Ascending aorta (tissue), 2 donors: ENCODE results near the gene RGS6. TPM values are rescaled to one million over a fixed set of nuclear protein-coding genes. Genes with fewer than 3 reads are reported as not detected.

Experiments used
- DNase-seq, 2 donors: peaks; one replicate each; pipeline ENCODE4 v3.0.0-alpha.2; 2019; ENCODE audit warnings: low spot score in 2 of 2
- H3K27ac ChIP-seq, 2 donors: fragments of 200-600 bp; sonication (generic); one replicate each; pipeline ENCODE4 v1.5.1; 2016 to 2017; ENCODE audit warnings: mild to moderate bottlenecking in 1 of 2
- H3K27me3 ChIP-seq: fragments of 200-600 bp; sonication (generic); one replicate; pipeline ENCODE4 v1.5.1; 2017
- H3K36me3 ChIP-seq, 2 donors: fragments of 200-600 bp; sonication (generic); one replicate each; pipeline ENCODE4 v1.5.1; 2016
- H3K4me1 ChIP-seq, 2 donors: fragments of 200-600 bp; sonication (generic); one replicate each; pipeline ENCODE4 v1.5.1; 2016 to 2017; ENCODE audit warnings: mild to moderate bottlenecking in 1 of 2
- H3K4me3 ChIP-seq, 2 donors: fragments of 200-600 bp; sonication (generic); one replicate each; pipeline ENCODE4 v1.5.1; 2016 to 2017; ENCODE audit warnings: mild to moderate bottlenecking in 1 of 2
- H3K9me3 ChIP-seq, 2 donors: fragments of 200-600 bp; sonication (generic); one replicate each; pipeline ENCODE4 v1.5.1; 2016
- intact Hi-C: fragments of 100-400 bp; cut with DNase I; formaldehyde crosslinking; loops from one replicate; pipeline ENCODE4 v1.15.1; 2023
- total RNA-seq: library from RNA; depleted of rRNA; stranded (reverse); fragments of >200 nt; gene quantifications from one replicate; pipeline ENCODE4 v1.1.0, GENCODE V29; 2016
- TF ChIP-seq, protein P1 (sequence below), 3 experiments: fragments of 200-600 bp in 2 of 3; fragments of 450-650 bp in 1 of 3; sonication (generic) in 2 of 3; IDR thresholded peaks; one replicate each; pipeline ENCODE4 v1.5.1; 2016 to 2019; ENCODE audit warnings: antibody characterized with exemption in 3 of 3, mild to moderate bottlenecking in 1 of 3, moderate library complexity in 1 of 3

Gene RGS6
- total RNA-seq, 1 donor from 2014 or later: 0.11 TPM

DNA sequence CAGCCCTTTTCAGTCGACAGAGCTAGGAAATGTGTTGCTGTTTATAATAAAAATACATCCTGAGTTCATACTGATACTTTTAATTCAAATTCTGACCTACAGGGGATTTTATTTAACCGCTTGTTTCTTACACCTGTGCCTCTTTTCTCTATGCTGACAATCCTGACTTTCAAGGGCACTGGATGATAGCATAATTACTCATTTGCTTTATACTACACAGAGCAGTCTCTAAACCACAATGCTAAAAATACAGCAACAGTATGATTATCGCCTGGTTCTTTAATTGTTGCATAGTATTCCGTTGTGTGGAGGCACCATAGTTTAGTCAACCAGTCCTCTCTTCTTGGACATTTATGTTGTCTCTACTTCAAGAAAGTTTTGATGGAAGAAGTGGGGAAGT is 588.8 kb downstream of the RGS6 start:
- Histone ChIP-seq H3K27me3 (no peaks in the 10 kb centered on the region), H3K9me3 (peaks cover 0 to 7% of the 10 kb centered on the region in 2 donors), H3K27ac (no peak overlapping the region), H3K4me1 (peaks cover 2 to 3% of the 10 kb centered on the region in 2 donors), H3K36me3 (no peaks in the 10 kb centered on the region), H3K4me3 (no peak overlapping the region)
- intact Hi-C loops: no loop called here
- TF ChIP-seq, protein P1, sequence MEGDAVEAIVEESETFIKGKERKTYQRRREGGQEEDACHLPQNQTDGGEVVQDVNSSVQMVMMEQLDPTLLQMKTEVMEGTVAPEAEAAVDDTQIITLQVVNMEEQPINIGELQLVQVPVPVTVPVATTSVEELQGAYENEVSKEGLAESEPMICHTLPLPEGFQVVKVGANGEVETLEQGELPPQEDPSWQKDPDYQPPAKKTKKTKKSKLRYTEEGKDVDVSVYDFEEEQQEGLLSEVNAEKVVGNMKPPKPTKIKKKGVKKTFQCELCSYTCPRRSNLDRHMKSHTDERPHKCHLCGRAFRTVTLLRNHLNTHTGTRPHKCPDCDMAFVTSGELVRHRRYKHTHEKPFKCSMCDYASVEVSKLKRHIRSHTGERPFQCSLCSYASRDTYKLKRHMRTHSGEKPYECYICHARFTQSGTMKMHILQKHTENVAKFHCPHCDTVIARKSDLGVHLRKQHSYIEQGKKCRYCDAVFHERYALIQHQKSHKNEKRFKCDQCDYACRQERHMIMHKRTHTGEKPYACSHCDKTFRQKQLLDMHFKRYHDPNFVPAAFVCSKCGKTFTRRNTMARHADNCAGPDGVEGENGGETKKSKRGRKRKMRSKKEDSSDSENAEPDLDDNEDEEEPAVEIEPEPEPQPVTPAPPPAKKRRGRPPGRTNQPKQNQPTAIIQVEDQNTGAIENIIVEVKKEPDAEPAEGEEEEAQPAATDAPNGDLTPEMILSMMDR (IDR thresholded peaks at IDR 0.05): no peak
- no peak for DNase-seq

- TF ChIP-seq, protein P1 (IDR thresholded peaks at IDR 0.05): no peak
- Histone ChIP-seq H3K4me3 (no peak overlapping the region), H3K4me1 (peaks cover under 1 to 2% of the 10 kb centered on the region in 2 donors), H3K36me3 (no peaks in the 10 kb centered on the region), H3K27ac (no peak overlapping the region), H3K9me3 (peaks cover 0 to 7% of the 10 kb centered on the region in 2 donors), H3K27me3 (no peaks in the 10 kb centered on the region)
- intact Hi-C loops: no loop called here
- DNase-seq: peak in 1 of 2 donors; percentile 27
Measured at GRCh38 chr14:72521968-72522741, 589.9 kb downstream of the RGS6 start.

DNA sequence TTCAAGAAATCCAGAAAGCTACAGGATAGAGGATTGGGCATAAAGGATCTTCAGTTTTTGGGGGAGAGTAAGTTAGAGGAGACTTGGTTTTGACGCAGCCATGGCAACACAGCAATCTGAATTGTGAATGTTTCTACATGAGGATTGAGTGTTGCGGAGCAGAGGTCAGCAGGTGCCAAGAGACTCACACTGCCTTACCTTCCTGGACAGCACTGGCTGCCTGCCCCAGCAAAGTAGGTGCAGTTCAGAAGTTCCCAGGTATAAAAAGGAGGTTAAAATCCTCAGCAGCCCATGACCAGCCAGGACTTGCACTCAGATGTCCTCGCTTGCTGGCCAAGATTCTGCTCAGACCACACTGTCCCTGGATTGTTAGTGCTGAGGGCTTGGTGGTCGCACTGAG is 590.6 kb downstream of the RGS6 start:
- no peak overlapping the region for H3K4me3 ChIP-seq
- no peaks in the 10 kb centered on the region for H3K27me3 ChIP-seq
- TF ChIP-seq, protein P1 (IDR thresholded peaks at IDR 0.05): no peak
- peak in 1 of 2 donors; percentile 37 for DNase-seq
- H3K9me3 ChIP-seq: peaks cover 0 to 7% of the 10 kb centered on the region in 2 donors
- H3K27ac ChIP-seq: no peak overlapping the region
- intact Hi-C loops: no loop called here
- H3K36me3 ChIP-seq: no peaks in the 10 kb centered on the region
- no peaks in the 10 kb centered on the region for H3K4me1 ChIP-seq

GRCh38 chr14:72523424-72524294 is 591.4 kb downstream of the RGS6 start:
- Histone ChIP-seq H3K9me3 (peaks cover 0 to 7% of the 10 kb centered on the region in 2 donors), H3K4me1 (no peaks in the 10 kb centered on the region), H3K36me3 (no peaks in the 10 kb centered on the region), H3K4me3 (no peak overlapping the region), H3K27me3 (no peaks in the 10 kb centered on the region), H3K27ac (peak overlapping the region in 1 of 2 donors; percentile 1)
- TF ChIP-seq, protein P1 (IDR thresholded peaks at IDR 0.05): no peak
- intact Hi-C loops: no loop called here
- no peak for DNase-seq

GRCh38 chr14:72524295-72524629 is 592.0 kb downstream of the RGS6 start:
- TF ChIP-seq, protein P1 (IDR thresholded peaks at IDR 0.05): no peak
- Histone ChIP-seq H3K27me3 (no peaks in the 10 kb centered on the region), H3K4me3 (no peak overlapping the region), H3K4me1 (no peaks in the 10 kb centered on the region), H3K9me3 (peaks cover 0 to 7% of the 10 kb centered on the region in 2 donors), H3K27ac (no peak overlapping the region), H3K36me3 (no peaks in the 10 kb centered on the region)
- no peak for DNase-seq
- intact Hi-C loops: no loop called here
